Stimulated activated CD8-positive, alpha-beta memory T cell treated with anti-CD3 and anti-CD28 coated beads, Interleukin-4, amount 100 ng/mL, for 4 hours (primary cell): Measurements from ENCODE around the gene PRAMEF15.
"Not testable (repeated sequence)": the region's sequence is repeated elsewhere in the genome, so short reads cannot be mapped to it uniquely, and the experiment has no call there.

Source experiments
- DNase-seq, 2 donors: peaks; one replicate each; pipeline ENCODE4 v3.0.0-alpha.2; 2020; ENCODE audit warnings: low read depth in 2 of 2, low spot score in 1 of 2

The PRAMEF15 gene

DNA sequence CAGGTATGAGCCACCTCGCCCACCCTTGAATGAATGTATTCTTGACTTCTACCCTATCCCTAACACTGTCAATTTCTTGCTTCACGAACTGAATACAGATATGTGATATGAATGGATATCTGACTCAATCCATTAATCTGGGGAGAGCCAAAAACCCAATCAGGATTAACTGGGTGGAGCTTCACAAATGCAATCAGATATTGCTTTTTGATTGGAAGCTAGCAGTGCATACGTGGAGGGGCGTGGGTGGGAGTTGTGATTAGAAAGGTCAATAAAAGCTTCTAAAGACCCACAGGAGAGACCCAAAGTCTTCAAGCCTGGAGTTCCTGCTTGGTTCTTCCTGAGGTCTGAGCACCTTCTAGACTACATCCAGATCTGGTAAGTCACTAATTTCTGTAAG lies at the start of gene PRAMEF15:
Gene PRAMEF15 (plus strand): TSS at position 301 of the 400 bp plus-strand sequence. CDS start 2,827 bp downstream, outside the sequence.
- not testable (repeated sequence) for DNase-seq

DNA sequence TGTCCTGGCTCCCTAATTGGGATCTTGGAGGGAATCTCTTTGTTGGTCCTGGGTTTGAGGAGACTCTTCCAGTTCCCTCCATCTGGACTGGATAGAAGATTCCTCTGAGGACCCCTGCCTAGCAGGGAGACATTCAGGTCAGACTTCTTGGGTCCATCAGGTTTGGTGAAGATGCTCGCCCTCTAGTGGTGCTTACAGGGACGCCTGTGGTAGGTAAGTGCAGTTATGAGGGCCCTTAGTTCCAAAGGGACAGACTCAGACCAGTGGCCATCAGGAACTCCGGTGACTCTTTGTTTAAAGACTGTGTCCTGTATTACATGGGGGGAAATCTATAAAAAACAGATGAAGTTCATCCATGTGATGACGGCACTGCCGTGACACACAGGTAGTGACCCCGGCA lies 38.4 kb upstream of the PRAMEF15 start:
- not testable (repeated sequence) for DNase-seq

DNA sequence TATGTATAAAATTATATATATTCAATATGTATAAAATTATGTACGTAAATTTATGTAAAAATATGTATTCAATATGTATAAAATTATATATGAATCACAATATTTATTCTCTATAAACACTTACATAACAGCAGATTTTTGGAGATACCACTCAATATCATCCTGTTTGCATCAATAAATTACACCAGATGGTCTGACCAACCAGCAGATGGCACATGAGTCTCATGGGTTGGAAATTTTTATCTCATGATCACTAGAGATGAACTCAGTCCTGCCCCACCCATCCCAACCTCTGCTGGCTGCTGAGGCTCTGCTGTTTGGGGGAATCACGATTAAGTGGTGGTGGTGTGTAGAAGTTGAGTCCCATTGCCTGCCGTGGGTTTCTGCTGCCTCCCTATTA lies 35.8 kb upstream of the PRAMEF15 start:
- DNase-seq = not testable (repeated sequence)

DNA sequence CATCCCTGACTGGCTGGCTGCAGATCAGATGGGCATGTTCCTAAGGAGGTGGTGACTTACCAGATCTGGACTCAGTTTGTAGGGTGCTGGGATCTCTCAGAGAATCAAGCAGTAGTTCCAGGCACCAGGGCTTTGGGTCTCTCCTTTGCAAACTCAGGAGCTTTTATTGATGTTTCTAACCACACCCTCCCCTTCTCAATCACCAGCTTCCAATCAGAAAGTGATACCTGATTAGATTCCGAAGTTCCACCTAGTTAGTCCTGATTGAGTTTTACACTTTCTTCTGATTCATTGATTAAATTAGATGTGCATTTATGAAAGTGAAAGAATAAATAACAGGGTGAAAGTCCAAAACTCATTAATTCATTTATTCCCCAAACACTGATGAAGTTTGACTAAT lies 30.3 kb upstream of the PRAMEF15 start, which contains the start of gene PRAMEF8:
Gene PRAMEF8 (minus strand): TSS at position 101 of the 400 bp plus-strand sequence. CDS start 1,046 bp downstream, outside the sequence.
- not testable (repeated sequence) for DNase-seq

- DNase-seq = not testable (repeated sequence)
Observed at GRCh38 chr1:13289030-13289429, 26.4 kb upstream of the PRAMEF15 start.

DNA sequence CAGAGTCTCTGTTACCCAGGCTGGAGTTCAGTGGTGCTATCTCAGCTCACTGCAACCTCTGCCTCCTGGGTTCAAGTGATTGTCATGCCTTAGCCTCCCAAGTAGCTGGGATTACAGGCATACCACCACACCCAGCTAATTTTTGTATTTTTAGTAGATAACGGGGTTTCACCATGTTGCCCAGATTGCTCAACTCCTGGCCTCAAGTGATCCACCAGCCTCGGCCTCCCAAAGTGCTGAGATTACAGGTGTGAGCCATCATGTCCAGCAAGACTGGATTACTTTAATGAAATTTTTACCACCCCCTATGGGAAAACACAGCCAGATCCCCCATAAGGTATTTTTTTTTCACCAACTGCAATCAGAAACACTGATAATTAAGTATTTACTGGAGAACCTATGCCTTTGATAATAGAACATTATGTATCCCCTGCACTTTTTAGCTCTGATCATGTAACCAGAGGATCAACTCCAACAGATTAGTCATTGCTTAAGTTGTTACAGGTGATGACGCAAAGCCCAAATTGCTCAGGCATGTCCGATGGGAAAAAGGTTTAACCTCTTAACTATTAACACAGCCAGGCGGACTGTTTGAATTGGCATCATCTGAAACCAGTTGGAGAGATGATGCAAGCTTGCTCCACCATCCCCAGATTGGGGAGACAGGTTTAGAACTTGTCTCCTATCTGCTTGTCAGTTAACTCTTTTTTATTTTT lies 18.0 kb upstream of the PRAMEF15 start:
- not testable (repeated sequence) for DNase-seq

DNA sequence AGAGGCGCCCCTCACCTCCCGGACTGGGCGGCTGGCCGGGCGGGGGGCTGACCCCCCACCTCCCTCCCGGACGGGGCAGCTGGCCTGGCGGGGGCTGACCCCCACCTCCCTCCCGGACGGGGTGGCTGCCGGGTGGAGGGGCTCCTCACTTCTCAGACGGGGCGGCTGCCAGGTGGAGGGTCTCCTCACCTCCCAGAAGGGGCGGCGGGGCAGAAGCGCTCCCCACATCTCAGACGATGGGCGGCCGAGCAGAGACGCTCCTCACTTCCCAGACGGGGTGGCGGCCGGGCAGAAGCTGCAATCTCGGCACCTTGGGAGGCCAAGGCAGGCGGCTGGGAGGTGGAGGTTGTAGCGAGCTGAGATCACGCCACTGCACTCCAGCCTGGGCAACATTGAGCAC lies 16.7 kb upstream of the PRAMEF15 start:
- not testable (repeated sequence) for DNase-seq

DNA sequence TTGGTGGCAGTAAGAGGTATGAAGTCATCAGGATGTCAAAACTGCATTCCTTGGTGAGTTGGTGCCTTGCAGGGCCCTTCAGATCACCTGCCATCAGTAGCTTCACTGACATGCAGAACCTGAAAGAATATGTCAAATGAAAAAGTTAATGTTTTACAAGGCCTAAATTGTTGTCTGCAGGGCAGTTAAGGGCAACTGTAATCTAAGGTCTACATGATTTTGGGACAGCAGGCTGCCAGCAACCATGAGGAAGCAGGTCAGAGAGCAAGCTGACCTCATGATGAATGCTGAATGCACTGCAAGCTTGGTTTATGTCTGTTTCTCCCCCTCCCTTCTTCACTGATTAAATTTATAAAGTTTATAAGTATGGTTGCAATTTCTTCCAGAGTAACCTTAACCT lies 13.2 kb upstream of the PRAMEF15 start:
- not testable (repeated sequence) for DNase-seq

DNA sequence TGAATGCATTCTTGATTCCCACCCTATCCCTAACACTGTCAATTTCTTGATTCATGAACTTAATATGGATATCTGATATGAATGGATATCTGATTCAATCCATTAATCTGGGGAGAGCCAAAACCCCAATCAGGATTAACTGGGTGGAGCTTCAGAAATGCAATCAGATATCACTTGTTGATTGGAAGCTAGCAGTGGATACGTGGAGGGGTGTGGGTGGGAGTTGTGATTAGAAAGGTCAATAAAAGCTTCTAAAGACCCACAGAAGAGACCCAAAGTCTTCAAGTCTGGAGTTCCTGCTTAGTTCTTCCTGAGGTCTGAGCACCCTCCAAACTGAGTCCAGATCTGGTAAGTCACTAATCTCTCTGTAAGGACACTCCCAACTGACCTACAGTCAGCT lies 12.1 kb upstream of the PRAMEF15 start, which contains the start of gene PRAMEF33:
Gene PRAMEF33 (plus strand): TSS at position 301 of the 400 bp plus-strand sequence. CDS start 2,416 bp downstream, outside the sequence.
- not testable (repeated sequence) for DNase-seq

GRCh38 chr1:13342496-13342895 lies 27.1 kb downstream of the PRAMEF15 start:
- DNase-seq = not testable (repeated sequence)

DNA sequence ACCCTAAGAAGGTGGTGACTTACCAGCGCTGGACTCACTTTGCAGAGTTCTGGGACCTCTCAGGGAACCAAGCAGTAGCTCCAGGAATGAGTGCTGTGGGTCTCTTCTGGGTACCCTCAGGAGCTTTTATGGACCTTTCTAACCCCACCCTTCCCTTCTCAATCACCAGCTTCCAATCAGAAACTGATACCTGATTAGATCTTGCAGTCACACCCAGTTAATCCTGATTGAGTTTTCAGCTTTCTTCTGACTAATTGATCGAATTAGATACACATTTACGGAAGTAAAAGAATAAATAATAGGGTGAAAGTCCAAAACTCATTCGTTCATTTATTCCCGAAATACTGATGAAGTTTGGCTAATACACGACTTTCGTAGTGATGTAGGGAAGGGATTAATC lies 31.7 kb downstream of the PRAMEF15 start, which contains the start of gene PRAMEF14:
Gene PRAMEF14 (minus strand): TSS at position 101 of the 400 bp plus-strand sequence. CDS start 1,820 bp downstream, outside the sequence.
- DNase-seq = not testable (repeated sequence)

GRCh38 chr1:13353476-13353875 lies 38.1 kb downstream of the PRAMEF15 start:
- DNase-seq = not testable (repeated sequence)

- DNase-seq = not testable (repeated sequence)
Observed at GRCh38 chr1:13354475-13354874, 39.1 kb downstream of the PRAMEF15 start.

GRCh38 chr1:13356774-13357173 lies 41.4 kb downstream of the PRAMEF15 start:
- not testable (repeated sequence) for DNase-seq

- DNase-seq = not testable (repeated sequence)
Observed at GRCh38 chr1:13362364-13362763, 47.0 kb downstream of the PRAMEF15 start.

DNA sequence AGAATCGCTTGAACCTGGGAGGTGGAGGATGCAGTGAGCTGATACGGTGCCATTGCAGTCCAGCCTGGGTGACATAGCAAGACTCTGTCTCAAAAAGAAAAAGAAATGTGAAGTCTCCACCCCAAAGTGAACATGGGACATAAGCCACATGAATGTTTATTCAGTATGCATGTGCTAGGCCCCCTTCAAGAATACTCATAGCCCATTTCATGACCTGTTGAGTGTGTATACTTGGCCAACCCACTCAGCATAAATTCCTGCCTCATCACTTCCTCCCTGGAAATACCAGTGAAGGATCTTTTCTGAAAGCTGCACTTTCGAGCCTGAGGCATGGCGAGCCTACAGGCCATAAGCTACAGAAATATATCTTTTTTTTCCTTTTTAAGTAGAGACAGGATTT lies 49.5 kb downstream of the PRAMEF15 start:
- DNase-seq = not testable (repeated sequence)

- not testable (repeated sequence) for DNase-seq
Observed at GRCh38 chr1:13366536-13366935, 51.2 kb downstream of the PRAMEF15 start.

GRCh38 chr1:13368544-13368943 lies 53.2 kb downstream of the PRAMEF15 start:
- DNase-seq = not testable (repeated sequence)
